T-helper 2 cell treated with Interferon-gamma antibody and Interleukin-4, amounts not matched to agents 5 μg/mL and 100 μg/mL, for 36 hours (primary cell): ENCODE results near the gene CAMSAP1.
"Not testable (repeated sequence)": the region's sequence is repeated elsewhere in the genome, so short reads cannot be mapped to it uniquely, and the experiment has no call there.

ENCODE experiments used
- DNase-seq: peaks from one replicate; pipeline ENCODE4 v3.0.0; 2021; ENCODE audit warnings: low spot score
- H3K27ac Mint-ChIP-seq: one replicate; pipeline ENCODE4 v1.8.0; 2021; ENCODE audit warnings: mild to moderate bottlenecking, mixed read lengths
- H3K27me3 Mint-ChIP-seq: one replicate; pipeline ENCODE4 v1.8.0; 2021; ENCODE audit warnings: low read depth, mixed read lengths
- H3K36me3 Mint-ChIP-seq: one replicate; pipeline ENCODE4 v1.8.0; 2021; ENCODE audit warnings: low read depth, mixed read lengths
- H3K4me1 Mint-ChIP-seq: one replicate; pipeline ENCODE4 v1.8.0; 2021; ENCODE audit warnings: low read depth, mixed read lengths
- H3K4me3 Mint-ChIP-seq: one replicate; pipeline ENCODE4 v1.8.0; 2022; ENCODE audit warnings: mild to moderate bottlenecking, moderate library complexity, mixed read lengths
- H3K9me3 Mint-ChIP-seq: one replicate; pipeline ENCODE4 v1.8.0; 2021; ENCODE audit warnings: mixed read lengths

The CAMSAP1 gene

GRCh38 chr9:135907431-135908092, at the start of gene CAMSAP1:
TSS of gene CAMSAP1 (minus strand) at chr9:135907546. CDS start at chr9:135907159, 387 bp downstream.
- Mint-ChIP-seq H3K27ac (peak within 1 kb of the TSS; percentile 70), H3K4me3 (peak within 1 kb of the TSS; percentile 83), H3K9me3 (peaks cover 6% of the 10 kb centered on the region), H3K27me3 (no peaks in the 10 kb centered on the region), H3K36me3 (peaks cover 42% of the 10 kb centered on the region), H3K4me1 (peaks cover 27% of the 10 kb centered on the region)
- DNase-seq: peak; percentile 92

GRCh38 chr9:135956802-135957174, 49.4 kb upstream of the CAMSAP1 start:
- H3K36me3 Mint-ChIP-seq: peaks cover 12% of the 10 kb centered on the region
- no peaks in the 10 kb centered on the region for H3K9me3 Mint-ChIP-seq
- H3K27ac Mint-ChIP-seq: no peak overlapping the region
- DNase-seq: no peak
- no peaks in the 10 kb centered on the region for H3K27me3 Mint-ChIP-seq
- peaks cover 17% of the 10 kb centered on the region for H3K4me1 Mint-ChIP-seq
- no peak overlapping the region for H3K4me3 Mint-ChIP-seq

GRCh38 chr9:135955934-135956801, 48.8 kb upstream of the CAMSAP1 start:
- H3K4me3 Mint-ChIP-seq: no peak overlapping the region

GRCh38 chr9:135952664-135953206, 45.4 kb upstream of the CAMSAP1 start:
- H3K36me3 Mint-ChIP-seq: peaks cover 24% of the 10 kb centered on the region
- H3K4me1 Mint-ChIP-seq: peaks cover 3% of the 10 kb centered on the region

More at GRCh38 chr9:135955934-135956801, 48.8 kb upstream of the CAMSAP1 start:
- Mint-ChIP-seq H3K36me3 (peaks cover 12% of the 10 kb centered on the region), H3K4me1 (peaks cover 12% of the 10 kb centered on the region), H3K9me3 (no peaks in the 10 kb centered on the region), H3K27me3 (no peaks in the 10 kb centered on the region), H3K27ac (no peak overlapping the region)
- DNase-seq: no peak

GRCh38 chr9:135951889-135952663, 44.7 kb upstream of the CAMSAP1 start:
- DNase-seq: no peak
- no peaks in the 10 kb centered on the region for H3K27me3 Mint-ChIP-seq
- no peaks in the 10 kb centered on the region for H3K9me3 Mint-ChIP-seq
- no peak overlapping the region for H3K4me3 Mint-ChIP-seq
- H3K27ac Mint-ChIP-seq: no peak overlapping the region
- peaks cover 24% of the 10 kb centered on the region for H3K36me3 Mint-ChIP-seq
- peaks cover 3% of the 10 kb centered on the region for H3K4me1 Mint-ChIP-seq

More at GRCh38 chr9:135952664-135953206, 45.4 kb upstream of the CAMSAP1 start:
- no peaks in the 10 kb centered on the region for H3K27me3 Mint-ChIP-seq
- no peak overlapping the region for H3K4me3 Mint-ChIP-seq
- H3K27ac Mint-ChIP-seq: no peak overlapping the region
- no peaks in the 10 kb centered on the region for H3K9me3 Mint-ChIP-seq
- DNase-seq: no peak

- H3K27ac Mint-ChIP-seq, H3K4me3 Mint-ChIP-seq, DNase-seq, H3K4me1 Mint-ChIP-seq, H3K27me3 Mint-ChIP-seq, H3K9me3 Mint-ChIP-seq: not testable (repeated sequence)
- H3K36me3 Mint-ChIP-seq: peaks cover 24% of the 10 kb centered on the region
Observed at GRCh38 chr9:135951310-135951709, 44.0 kb upstream of the CAMSAP1 start.

GRCh38 chr9:135950841-135951240, 43.5 kb upstream of the CAMSAP1 start:
- H3K27me3 Mint-ChIP-seq, H3K4me1 Mint-ChIP-seq, H3K4me3 Mint-ChIP-seq, DNase-seq, H3K27ac Mint-ChIP-seq, H3K9me3 Mint-ChIP-seq: not testable (repeated sequence)
- H3K36me3 Mint-ChIP-seq: peaks cover 29% of the 10 kb centered on the region

- peaks cover 3% of the 10 kb centered on the region for H3K4me1 Mint-ChIP-seq
- DNase-seq: no peak
- H3K27me3 Mint-ChIP-seq: no peaks in the 10 kb centered on the region
- peaks cover 34% of the 10 kb centered on the region for H3K36me3 Mint-ChIP-seq
- H3K4me3 Mint-ChIP-seq: no peak overlapping the region
- H3K27ac Mint-ChIP-seq: no peak overlapping the region
- H3K9me3 Mint-ChIP-seq: no peaks in the 10 kb centered on the region
Observed at GRCh38 chr9:135950135-135950682, 42.9 kb upstream of the CAMSAP1 start.

GRCh38 chr9:135949501-135950134, 42.3 kb upstream of the CAMSAP1 start:
- H3K4me1 Mint-ChIP-seq: peaks cover 3% of the 10 kb centered on the region
- no peaks in the 10 kb centered on the region for H3K9me3 Mint-ChIP-seq
- H3K27me3 Mint-ChIP-seq: no peaks in the 10 kb centered on the region
- no peak for DNase-seq
- no peak overlapping the region for H3K4me3 Mint-ChIP-seq
- H3K36me3 Mint-ChIP-seq: peaks cover 36% of the 10 kb centered on the region
- H3K27ac Mint-ChIP-seq: no peak overlapping the region

- Mint-ChIP-seq H3K9me3 (no peaks in the 10 kb centered on the region), H3K36me3 (peaks cover 40% of the 10 kb centered on the region), H3K27ac (no peak overlapping the region), H3K4me3 (no peak overlapping the region), H3K4me1 (peaks cover 3% of the 10 kb centered on the region), H3K27me3 (no peaks in the 10 kb centered on the region)
- DNase-seq: no peak
Observed at GRCh38 chr9:135948968-135949367, 41.6 kb upstream of the CAMSAP1 start.

- H3K27me3 Mint-ChIP-seq: no peaks in the 10 kb centered on the region
- no peaks in the 10 kb centered on the region for H3K9me3 Mint-ChIP-seq
- H3K4me1 Mint-ChIP-seq: peaks cover 3% of the 10 kb centered on the region
- H3K4me3 Mint-ChIP-seq: no peak overlapping the region
- no peak for DNase-seq
- no peak overlapping the region for H3K27ac Mint-ChIP-seq
- peaks cover 43% of the 10 kb centered on the region for H3K36me3 Mint-ChIP-seq
Observed at GRCh38 chr9:135948446-135948845, 41.1 kb upstream of the CAMSAP1 start.

- H3K9me3 Mint-ChIP-seq: no peaks in the 10 kb centered on the region
- DNase-seq: no peak
- H3K4me1 Mint-ChIP-seq: peaks cover 3% of the 10 kb centered on the region
- no peaks in the 10 kb centered on the region for H3K27me3 Mint-ChIP-seq
- H3K4me3 Mint-ChIP-seq: no peak overlapping the region
- H3K27ac Mint-ChIP-seq: no peak overlapping the region
- peaks cover 44% of the 10 kb centered on the region for H3K36me3 Mint-ChIP-seq
Observed at GRCh38 chr9:135947582-135947981, 40.2 kb upstream of the CAMSAP1 start.

- not testable (repeated sequence) for H3K9me3 Mint-ChIP-seq, H3K4me3 Mint-ChIP-seq, H3K27ac Mint-ChIP-seq, H3K27me3 Mint-ChIP-seq, H3K4me1 Mint-ChIP-seq, DNase-seq
- H3K36me3 Mint-ChIP-seq: peaks cover 42% of the 10 kb centered on the region
Observed at GRCh38 chr9:135947105-135947504, 39.8 kb upstream of the CAMSAP1 start.
